Activated CD8-positive, alpha-beta memory T cell treated with anti-CD3 and anti-CD28 coated beads, Interleukin-2, amount 10 ng/mL, durations not matched to agents 7 days and 5 days (primary cell): ENCODE results near the gene UNC5CL. TPM values are rescaled to one million over a fixed set of nuclear protein-coding genes. Genes with fewer than 3 reads are reported as not detected.
A peak's percentile ranks its signal among the peaks of the same experiment; 100 is the strongest.
"Not testable (repeated sequence)": the region's sequence is repeated elsewhere in the genome, so short reads cannot be mapped to it uniquely, and the experiment has no call there.

Experiments
- ATAC-seq: fragments of 150-1000 bp; cut with Tn5 transposase; one replicate; pipeline ENCODE4 v1.10.0; 2021; ENCODE audit warnings: moderate library complexity
- CTCF ChIA-PET: fragments of 350-600 bp; sonication (Branson Sonifier 250); formaldehyde crosslinking; loops from one replicate; lab custom pipeline; 2021; ENCODE audit warnings: antibody characterized with exemption; lab: Charles Lee
- DNase-seq: peaks from one replicate; pipeline ENCODE4 v3.0.0-alpha.2; 2020
- H3K27ac Mint-ChIP-seq: one replicate; pipeline ENCODE4 v1.8.0; 2021; ENCODE audit warnings: mild to moderate bottlenecking, mixed read lengths
- H3K27me3 Mint-ChIP-seq: one replicate; pipeline ENCODE4 v1.8.0; 2021; ENCODE audit warnings: mixed read lengths
- H3K36me3 Mint-ChIP-seq: one replicate; pipeline ENCODE4 v1.8.0; 2021; ENCODE audit warnings: mild to moderate bottlenecking, mixed read lengths
- H3K4me1 Mint-ChIP-seq: one replicate; pipeline ENCODE4 v1.8.0; 2021; ENCODE audit warnings: mixed read lengths
- H3K4me3 Mint-ChIP-seq: one replicate; pipeline ENCODE4 v1.8.0; 2021; ENCODE audit warnings: mild to moderate bottlenecking, moderate library complexity, mixed read lengths
- H3K9me3 Mint-ChIP-seq: one replicate; pipeline ENCODE4 v1.8.0; 2022; ENCODE audit warnings: low read depth, mixed read lengths
- total RNA-seq, 2 experiments: library from RNA; stranded (reverse); gene quantifications; one replicate each; pipeline ENCODE4 v1.2.3, GENCODE V29; 2021

Gene UNC5CL
- total RNA-seq, 2 experiments from 2014 or later: 1.3 to 2.5 TPM

DNA sequence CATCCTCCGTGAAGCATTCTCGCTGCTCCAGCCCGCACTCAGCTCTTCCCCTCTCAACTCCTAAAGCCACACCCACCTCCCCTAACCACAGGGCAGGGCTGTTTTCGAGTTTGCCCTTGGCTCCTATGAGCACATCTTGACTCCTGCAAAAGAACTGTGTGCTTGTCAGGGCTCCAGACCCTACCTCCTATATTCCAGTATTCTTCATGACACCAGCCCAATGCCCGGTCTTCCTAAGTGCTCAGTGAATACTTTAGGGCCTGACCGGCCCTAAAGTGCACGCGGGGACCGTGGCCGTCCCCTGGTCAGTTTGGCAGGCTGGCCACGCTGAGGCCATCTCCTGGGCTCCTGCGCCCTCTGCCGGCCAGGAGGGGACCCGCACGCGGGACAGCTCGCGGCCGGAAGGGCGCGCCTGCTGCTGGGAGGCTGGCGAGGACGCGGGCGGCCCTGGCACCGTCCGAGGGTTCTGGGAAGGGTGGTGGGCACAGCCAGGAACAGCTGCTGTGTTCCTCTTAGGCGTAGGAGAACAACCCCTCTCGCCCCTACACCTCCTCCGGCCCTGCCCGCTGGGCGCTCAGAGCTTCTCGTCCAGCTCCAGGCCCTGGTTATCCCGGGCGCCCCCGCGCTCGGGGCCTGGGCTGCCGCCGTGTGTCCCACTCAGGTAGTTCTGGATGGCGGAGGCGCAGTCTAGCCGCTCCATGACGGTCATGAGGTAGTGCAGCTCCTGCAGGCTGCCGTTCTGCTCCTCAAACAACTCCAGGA is 11.0 kb downstream of the UNC5CL start:
- H3K4me1 Mint-ChIP-seq: peaks cover 19% of the 10 kb centered on the region
- H3K4me3 Mint-ChIP-seq: peak overlapping the region; percentile 75
- DNase-seq (peak; percentile 85), ATAC-seq (peak; percentile 94)
- no peaks in the 10 kb centered on the region for H3K9me3 Mint-ChIP-seq
- H3K27ac Mint-ChIP-seq: peak overlapping the region; percentile 78
- no peaks in the 10 kb centered on the region for H3K36me3 Mint-ChIP-seq
- H3K27me3 Mint-ChIP-seq: no peaks in the 10 kb centered on the region
- CTCF ChIA-PET: interaction anchor here (0.7 to 7.8 kb wide), 34 partner anchors 10 to 1163 kb away, joined by 3 to 82 read pairs (median 6); partner anchors contain the start of genes APOBEC2, NFYA, OARD1 and TSPO2

DNA sequence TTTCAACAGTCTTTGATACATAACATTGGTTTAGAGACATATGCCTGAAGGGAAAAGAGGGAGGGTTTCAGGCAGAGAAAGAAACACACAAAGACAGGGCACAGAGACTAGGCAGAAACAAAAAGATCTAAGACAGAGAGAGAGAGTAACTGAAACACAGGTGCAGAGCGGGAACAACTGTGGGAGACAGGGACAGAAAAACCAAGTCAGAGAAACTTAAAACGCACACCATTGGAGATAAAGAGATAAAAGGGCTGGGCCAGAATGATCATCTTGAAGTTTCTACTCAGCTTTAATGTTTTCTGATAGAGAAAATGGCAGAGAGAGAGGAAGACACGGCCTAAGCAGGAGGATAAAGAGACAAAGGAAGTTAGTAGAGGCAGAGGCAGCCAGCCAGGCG is 11.8 kb downstream of the UNC5CL start:
- ATAC-seq (no peak), DNase-seq (no peak)
- Mint-ChIP-seq H3K9me3 (no peaks in the 10 kb centered on the region), H3K27me3 (no peaks in the 10 kb centered on the region), H3K27ac (peak overlapping the region; percentile 78), H3K36me3 (no peaks in the 10 kb centered on the region), H3K4me3 (peak overlapping the region; percentile 75), H3K4me1 (peaks cover 19% of the 10 kb centered on the region)
- CTCF ChIA-PET: interaction anchor here (0.6 to 7.8 kb wide), 24 partner anchors 9 to 1162 kb away, joined by 3 to 82 read pairs (median 8); partner anchors contain the start of genes APOBEC2, NFYA, OARD1 and UNC5CL

DNA sequence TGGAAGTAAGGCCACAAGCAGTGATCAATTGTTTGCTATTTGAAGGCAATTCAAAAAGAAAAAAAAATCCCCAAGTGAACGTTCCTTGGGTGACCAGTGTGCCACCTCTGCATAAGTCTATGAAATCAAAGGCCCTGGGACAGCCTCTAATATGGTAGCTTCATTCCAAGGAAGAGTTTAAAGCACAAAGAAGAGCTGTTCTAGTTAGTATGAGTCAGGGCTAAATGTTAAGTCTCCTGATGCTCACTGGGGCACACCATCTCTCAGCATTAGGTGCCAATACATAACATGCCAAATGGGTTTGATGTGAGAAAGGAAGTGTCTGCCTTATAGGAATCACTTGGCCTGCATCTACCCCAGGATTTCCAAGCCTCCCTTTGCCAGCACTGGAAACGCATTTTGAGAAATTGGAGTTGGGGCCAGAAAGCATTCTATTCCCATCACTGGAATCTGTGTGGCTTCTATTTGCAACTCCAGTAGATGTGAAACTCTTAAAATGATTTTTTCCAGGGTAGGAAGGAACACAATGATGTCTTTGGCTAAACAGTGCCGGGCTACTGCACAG is 13.0 kb downstream of the UNC5CL start:
- Mint-ChIP-seq H3K4me1 (peaks cover 19% of the 10 kb centered on the region), H3K36me3 (no peaks in the 10 kb centered on the region), H3K4me3 (no peak overlapping the region), H3K27ac (no peak overlapping the region), H3K27me3 (no peaks in the 10 kb centered on the region), H3K9me3 (no peaks in the 10 kb centered on the region)
- CTCF ChIA-PET: interaction anchor here (1.4 to 7.8 kb wide), 6 partner anchors 8 to 1161 kb away, joined by 3 to 82 read pairs (median 22); partner anchors contain the start of genes APOBEC2 and UNC5CL
- ATAC-seq (no peak), DNase-seq (no peak)

DNA sequence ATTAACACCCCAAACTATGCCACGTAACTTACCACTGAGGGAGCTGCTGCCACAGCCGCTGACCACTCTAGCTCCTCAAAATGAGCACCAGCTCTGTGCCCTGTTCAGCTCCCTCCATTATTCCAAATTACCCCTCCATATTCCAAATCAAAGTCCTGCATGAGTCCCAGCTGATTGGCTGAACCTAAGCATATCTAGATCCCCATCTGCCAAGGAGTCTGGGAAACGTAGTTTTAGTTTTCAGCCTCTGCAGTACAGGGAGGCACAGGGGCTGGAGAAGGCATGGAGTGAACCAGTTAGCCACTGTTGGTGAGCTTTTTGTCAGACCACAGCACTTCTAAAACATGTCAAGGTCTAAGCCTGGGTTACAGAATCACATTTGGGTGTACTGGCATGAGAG is 15.9 kb downstream of the UNC5CL start:
- Mint-ChIP-seq H3K36me3 (no peaks in the 10 kb centered on the region), H3K9me3 (no peaks in the 10 kb centered on the region), H3K27ac (no peak overlapping the region), H3K4me3 (no peak overlapping the region), H3K4me1 (peaks cover 10% of the 10 kb centered on the region), H3K27me3 (no peaks in the 10 kb centered on the region)
- CTCF ChIA-PET: interaction anchor here (1.1 to 1.3 kb wide), 2 partner anchors 13 to 19 kb away, joined by 4 read pairs; no protein-coding TSS in a partner anchor
- ATAC-seq: no peak
- no peak for DNase-seq

DNA sequence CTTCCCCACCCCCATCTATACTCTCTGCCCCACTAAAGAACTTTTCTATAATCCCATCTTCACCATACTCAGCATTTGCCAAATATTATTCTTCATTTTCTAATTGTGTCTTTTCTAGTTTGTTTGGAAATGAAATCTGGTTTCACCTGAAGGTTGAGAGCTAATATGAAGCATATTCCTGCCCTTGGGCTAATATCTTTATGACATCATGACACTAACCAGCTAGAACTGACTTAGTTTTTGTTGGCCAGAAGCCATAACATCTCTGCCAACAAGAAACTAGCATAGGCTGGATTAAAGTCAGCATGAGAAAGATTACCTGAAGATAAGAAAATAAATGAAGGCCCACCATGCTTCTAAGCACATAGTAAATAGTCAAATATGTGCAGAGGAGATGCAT is 16.7 kb downstream of the UNC5CL start:
- no peak for ATAC-seq
- peaks cover 4% of the 10 kb centered on the region for H3K4me1 Mint-ChIP-seq
- CTCF ChIA-PET: interaction anchor here (1.1 to 1.2 kb wide), 2 partner anchors 14 to 18 kb away, joined by 3 to 4 read pairs; no protein-coding TSS in a partner anchor

DNA sequence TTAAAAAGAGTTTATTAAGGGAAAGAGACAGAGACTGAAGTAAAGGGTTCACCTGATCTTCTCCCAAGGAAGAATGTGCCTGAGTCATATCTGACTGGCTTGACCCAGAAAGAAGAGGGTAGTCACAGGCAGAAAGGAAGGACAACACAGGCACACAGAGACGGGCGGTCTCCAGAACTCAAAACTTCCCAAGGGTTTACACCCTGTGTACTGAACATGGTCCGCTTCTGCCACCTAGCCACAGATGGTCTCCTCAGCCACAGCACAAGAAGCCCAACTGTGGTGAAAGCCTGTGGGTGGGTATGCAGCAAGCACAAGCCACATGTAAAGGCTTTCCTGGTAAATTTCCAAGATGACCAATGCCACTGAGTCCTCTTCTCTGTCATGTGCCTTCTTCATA is 17.2 kb downstream of the UNC5CL start:
- no peak for DNase-seq
- Mint-ChIP-seq H3K9me3 (no peaks in the 10 kb centered on the region), H3K27me3 (no peaks in the 10 kb centered on the region), H3K4me1 (no peaks in the 10 kb centered on the region), H3K36me3 (no peaks in the 10 kb centered on the region), H3K27ac (no peak overlapping the region), H3K4me3 (no peak overlapping the region)
- CTCF ChIA-PET: interaction anchor here (1.2 kb wide), 1 partner anchor 13 kb away, joined by 3 read pairs; no protein-coding TSS in a partner anchor
- ATAC-seq: no peak

More for the DNA sequence above, 16.7 kb downstream of the UNC5CL start:
- Mint-ChIP-seq H3K4me3 (no peak overlapping the region), H3K9me3 (no peaks in the 10 kb centered on the region), H3K36me3 (no peaks in the 10 kb centered on the region), H3K27ac (no peak overlapping the region), H3K27me3 (no peaks in the 10 kb centered on the region)
- no peak for DNase-seq

DNA sequence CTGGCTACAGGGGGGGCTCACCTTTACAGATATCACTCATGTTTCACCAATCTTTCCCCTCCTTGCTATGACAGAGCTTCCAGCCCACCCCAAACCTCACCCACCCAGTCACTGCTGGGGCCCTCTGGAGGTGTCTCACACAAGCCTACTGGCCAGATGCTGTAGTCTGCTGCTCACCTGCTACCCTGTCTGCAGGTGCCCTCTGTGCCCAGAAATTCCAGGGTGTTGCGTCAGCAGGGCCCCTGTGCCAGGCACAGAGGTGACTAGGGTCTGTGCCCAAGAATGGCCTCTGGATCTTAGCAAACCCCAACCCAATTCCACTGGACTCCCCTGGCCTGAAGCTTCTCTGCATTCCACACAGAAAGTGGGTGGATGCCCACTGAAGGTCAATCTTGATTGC is 21.4 kb downstream of the UNC5CL start:
- DNase-seq: no peak
- Mint-ChIP-seq H3K9me3 (no peaks in the 10 kb centered on the region), H3K27ac (no peak overlapping the region), H3K4me3 (no peak overlapping the region), H3K27me3 (no peaks in the 10 kb centered on the region), H3K36me3 (no peaks in the 10 kb centered on the region), H3K4me1 (no peaks in the 10 kb centered on the region)
- CTCF ChIA-PET: interaction anchor here (4.3 kb wide), 1 partner anchor 10 kb away, joined by 30 read pairs; no protein-coding TSS in a partner anchor
- no peak for ATAC-seq

DNA sequence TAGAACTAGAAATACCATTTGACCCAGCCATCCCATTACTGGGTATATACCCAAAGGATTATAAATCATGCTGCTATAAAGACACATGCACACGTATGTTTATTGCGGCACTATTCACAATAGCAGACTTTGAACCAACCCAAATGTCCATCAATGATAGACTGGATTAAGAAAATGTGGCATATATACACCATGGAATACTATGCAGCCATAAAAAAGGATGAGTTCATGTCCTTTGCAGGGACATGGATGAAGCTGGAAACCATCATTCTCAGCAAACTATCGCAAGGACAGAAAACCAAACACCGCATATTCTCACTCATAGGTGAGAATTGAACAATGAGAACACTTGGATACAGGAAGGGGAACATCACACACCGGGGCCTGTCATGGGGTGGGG is 23.2 kb downstream of the UNC5CL start:
- H3K4me1 Mint-ChIP-seq, H3K27me3 Mint-ChIP-seq, ATAC-seq, H3K4me3 Mint-ChIP-seq, H3K9me3 Mint-ChIP-seq, H3K36me3 Mint-ChIP-seq, H3K27ac Mint-ChIP-seq, DNase-seq: not testable (repeated sequence)
- CTCF ChIA-PET: interaction anchor here (4.3 kb wide), 1 partner anchor 12 kb away, joined by 30 read pairs; no protein-coding TSS in a partner anchor

DNA sequence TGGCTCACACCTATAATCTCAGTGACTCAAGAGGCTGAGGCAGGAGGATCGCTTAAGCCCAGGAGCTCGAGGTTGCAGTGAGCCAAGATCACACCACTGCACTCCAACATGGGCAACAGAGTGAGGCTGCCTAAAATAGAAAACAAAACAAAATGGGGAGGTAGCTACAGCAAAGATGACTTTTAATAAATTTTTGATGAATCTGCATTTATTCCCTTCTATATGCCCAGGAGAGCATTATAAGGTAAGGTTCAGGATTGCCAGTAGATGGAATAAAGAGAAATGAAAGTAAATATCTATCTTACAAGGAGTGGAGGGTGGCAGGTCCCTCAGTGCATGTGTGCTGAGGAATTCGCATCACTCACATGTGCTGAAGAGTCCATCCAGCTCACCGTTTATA is 24.2 kb downstream of the UNC5CL start:
- no peak for ATAC-seq
- H3K4me3 Mint-ChIP-seq: no peak overlapping the region
- CTCF ChIA-PET: interaction anchor here (3.9 kb wide), 1 partner anchor 13 kb away, joined by 15 read pairs; no protein-coding TSS in a partner anchor

DNA sequence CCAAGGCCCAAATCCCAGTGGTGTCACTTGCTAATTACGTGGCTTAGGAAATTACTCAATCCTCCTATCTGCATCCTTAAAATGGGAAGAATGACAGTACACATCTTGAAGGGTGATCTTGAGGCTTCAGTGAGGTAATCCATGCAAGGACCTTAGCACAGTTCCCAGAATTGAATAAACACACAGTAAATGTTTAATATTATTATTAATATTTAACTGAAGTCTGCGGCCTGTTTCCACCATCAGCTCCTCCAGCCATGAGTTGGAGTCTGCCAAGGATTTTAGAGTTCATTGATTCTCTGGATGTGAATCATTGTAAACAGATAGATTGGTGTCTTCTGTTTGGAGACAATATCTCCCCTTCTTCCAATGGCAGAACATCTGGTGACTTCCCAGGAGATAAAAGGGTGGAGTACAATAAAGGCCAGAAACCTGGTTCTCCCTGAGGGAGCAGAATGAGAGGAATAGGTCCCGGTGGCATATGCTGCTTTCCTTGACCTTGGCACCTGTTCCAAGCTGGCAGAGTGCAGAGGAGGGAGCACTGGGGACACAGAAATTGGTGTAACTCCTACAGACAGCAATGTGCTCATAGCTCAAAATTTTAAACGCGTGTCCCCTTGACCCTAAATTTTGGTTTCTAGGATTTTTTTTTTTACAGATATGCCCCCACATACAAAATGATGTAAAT is 25.4 kb downstream of the UNC5CL start:
- Mint-ChIP-seq H3K27ac (no peak overlapping the region), H3K4me1 (no peaks in the 10 kb centered on the region), H3K27me3 (peaks cover 6% of the 10 kb centered on the region), H3K36me3 (no peaks in the 10 kb centered on the region), H3K9me3 (no peaks in the 10 kb centered on the region), H3K4me3 (no peak overlapping the region)
- no peak for DNase-seq
- CTCF ChIA-PET: interaction anchor here (3.9 kb wide), 1 partner anchor 14 kb away, joined by 15 read pairs; no protein-coding TSS in a partner anchor
- ATAC-seq: no peak

More for the DNA sequence above, 24.2 kb downstream of the UNC5CL start:
- Mint-ChIP-seq H3K27ac (no peak overlapping the region), H3K36me3 (no peaks in the 10 kb centered on the region), H3K9me3 (no peaks in the 10 kb centered on the region), H3K27me3 (peaks cover 2% of the 10 kb centered on the region), H3K4me1 (no peaks in the 10 kb centered on the region)
- DNase-seq: no peak

DNA sequence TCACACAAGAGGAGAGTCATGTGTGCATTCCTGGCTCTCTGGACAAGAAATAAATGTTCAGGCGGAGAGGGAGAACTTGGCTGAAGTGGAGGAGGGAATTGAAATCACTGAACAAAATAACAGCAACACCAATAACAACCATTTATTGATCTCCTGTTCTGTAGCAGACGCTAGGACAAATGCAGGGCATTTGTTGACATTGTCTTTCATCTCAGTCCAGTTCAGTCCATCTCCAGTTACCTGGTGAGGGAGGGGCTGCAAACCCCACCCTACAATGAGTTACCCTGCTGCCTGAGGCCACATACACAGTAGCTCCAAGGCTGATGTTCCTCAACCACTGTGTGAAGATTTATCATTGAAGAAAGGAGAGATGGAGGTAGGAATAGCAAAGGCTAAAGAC is 27.3 kb downstream of the UNC5CL start:
- H3K27me3 Mint-ChIP-seq: peaks cover 6% of the 10 kb centered on the region
- ATAC-seq: no peak
- no peak overlapping the region for H3K4me3 Mint-ChIP-seq
- H3K4me1 Mint-ChIP-seq: no peaks in the 10 kb centered on the region
- H3K27ac Mint-ChIP-seq: no peak overlapping the region
- H3K36me3 Mint-ChIP-seq: no peaks in the 10 kb centered on the region
- no peaks in the 10 kb centered on the region for H3K9me3 Mint-ChIP-seq
- CTCF ChIA-PET: interaction anchor here (3.9 to 4.0 kb wide), 2 partner anchors 16 kb away, joined by 15 to 20 read pairs; no protein-coding TSS in a partner anchor
- DNase-seq: no peak

DNA sequence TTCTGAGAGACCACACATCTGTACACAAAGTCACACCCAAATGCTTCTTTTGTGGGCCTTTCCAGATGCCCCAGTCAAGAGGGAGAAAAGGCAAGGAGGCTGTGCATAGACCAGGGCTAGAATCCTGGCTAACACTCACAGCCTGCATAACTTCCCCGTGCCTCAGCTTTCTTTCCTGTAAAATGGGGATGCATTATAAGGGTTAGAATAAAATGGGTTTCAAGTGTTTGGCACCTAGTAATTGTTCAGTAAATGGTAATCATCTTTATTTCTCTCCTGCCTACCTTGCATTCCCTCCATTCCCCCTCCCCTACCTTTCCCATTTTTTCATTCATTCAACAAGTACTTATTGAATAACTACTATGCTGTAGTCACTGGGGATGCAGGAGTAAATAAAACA is 29.4 kb downstream of the UNC5CL start:
- Mint-ChIP-seq H3K27me3 (peaks cover 16% of the 10 kb centered on the region), H3K4me1 (peaks cover 5% of the 10 kb centered on the region), H3K4me3 (no peak overlapping the region), H3K36me3 (no peaks in the 10 kb centered on the region), H3K9me3 (no peaks in the 10 kb centered on the region), H3K27ac (no peak overlapping the region)
- no peak for DNase-seq
- CTCF ChIA-PET: interaction anchor here (1.1 to 4.0 kb wide), 4 partner anchors 10 to 22 kb away, joined by 3 to 20 read pairs (median 5); no protein-coding TSS in a partner anchor
- ATAC-seq: no peak

DNA sequence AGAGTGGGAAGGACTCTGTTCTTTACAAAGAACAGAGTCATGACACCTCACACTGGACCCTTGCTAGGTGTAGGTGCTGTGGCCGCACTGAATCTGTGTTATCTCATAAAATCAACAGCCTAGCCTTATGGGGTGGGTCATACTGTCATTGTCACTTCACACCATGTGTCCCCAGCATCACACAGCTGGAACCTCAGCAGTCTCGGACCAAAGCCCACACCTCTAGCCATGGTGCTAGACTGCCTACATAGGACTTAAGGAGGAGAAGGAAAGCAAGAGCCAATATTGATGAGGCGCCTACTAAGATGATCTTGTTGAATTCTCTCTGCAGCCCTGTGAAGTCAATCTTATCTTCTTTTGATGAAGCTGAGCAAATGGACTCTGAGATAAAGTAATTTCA is 31.0 kb downstream of the UNC5CL start:
- Mint-ChIP-seq H3K27me3 (peaks cover 30% of the 10 kb centered on the region), H3K36me3 (no peaks in the 10 kb centered on the region), H3K27ac (no peak overlapping the region), H3K4me3 (no peak overlapping the region), H3K9me3 (no peaks in the 10 kb centered on the region), H3K4me1 (peaks cover 5% of the 10 kb centered on the region)
- CTCF ChIA-PET: interaction anchor here (1.0 to 4.0 kb wide), 4 partner anchors 9 to 19 kb away, joined by 3 to 20 read pairs (median 4); no protein-coding TSS in a partner anchor
- ATAC-seq (no peak), DNase-seq (no peak)
